Measurements from ENCODE around the gene SIAE.

DNA sequence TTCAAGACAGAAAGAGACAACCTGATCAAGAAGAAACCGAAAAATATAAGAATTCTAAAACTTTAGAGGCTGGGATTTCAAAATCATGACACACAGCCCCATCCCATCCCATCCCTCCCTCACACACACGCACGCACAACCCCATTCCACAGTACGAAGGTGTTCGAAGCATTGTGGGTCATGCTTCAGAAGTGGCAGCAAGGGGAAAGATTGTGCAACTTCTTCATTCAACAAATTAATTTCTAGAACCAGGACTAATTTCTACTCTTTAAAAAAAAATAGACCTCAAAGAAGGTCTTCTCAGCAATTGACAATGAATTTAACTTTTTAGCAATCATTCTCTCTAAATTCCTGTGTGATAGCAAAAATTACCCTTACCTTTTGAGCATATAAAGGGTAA lies 1.0 kb upstream of the SIAE start:
- TF ChIP-seq, protein P1, sequence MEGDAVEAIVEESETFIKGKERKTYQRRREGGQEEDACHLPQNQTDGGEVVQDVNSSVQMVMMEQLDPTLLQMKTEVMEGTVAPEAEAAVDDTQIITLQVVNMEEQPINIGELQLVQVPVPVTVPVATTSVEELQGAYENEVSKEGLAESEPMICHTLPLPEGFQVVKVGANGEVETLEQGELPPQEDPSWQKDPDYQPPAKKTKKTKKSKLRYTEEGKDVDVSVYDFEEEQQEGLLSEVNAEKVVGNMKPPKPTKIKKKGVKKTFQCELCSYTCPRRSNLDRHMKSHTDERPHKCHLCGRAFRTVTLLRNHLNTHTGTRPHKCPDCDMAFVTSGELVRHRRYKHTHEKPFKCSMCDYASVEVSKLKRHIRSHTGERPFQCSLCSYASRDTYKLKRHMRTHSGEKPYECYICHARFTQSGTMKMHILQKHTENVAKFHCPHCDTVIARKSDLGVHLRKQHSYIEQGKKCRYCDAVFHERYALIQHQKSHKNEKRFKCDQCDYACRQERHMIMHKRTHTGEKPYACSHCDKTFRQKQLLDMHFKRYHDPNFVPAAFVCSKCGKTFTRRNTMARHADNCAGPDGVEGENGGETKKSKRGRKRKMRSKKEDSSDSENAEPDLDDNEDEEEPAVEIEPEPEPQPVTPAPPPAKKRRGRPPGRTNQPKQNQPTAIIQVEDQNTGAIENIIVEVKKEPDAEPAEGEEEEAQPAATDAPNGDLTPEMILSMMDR (IDR thresholded peaks at IDR 0.05; ENCODE audit: low read depth, low read length, poor library complexity, severe bottlenecking): no peak
- TF ChIP-seq EZH2phosphoT487 (IDR thresholded peaks at IDR 0.05; ENCODE audit: borderline replicate concordance, low read length): no peak
